ENCODE measurements around the gene EVA1C.
"Not testable (repeated sequence)": the region's sequence is repeated elsewhere in the genome, so short reads cannot be mapped to it uniquely, and the experiment has no call there.

The EVA1C gene

GRCh38 chr21:32452191-32452590, 39.7 kb downstream of the EVA1C start:
- not testable (repeated sequence) for H3K9me3 ChIP-seq (replicated peaks; ENCODE audit: low read length); H3K36me3 ChIP-seq (ENCODE audit: insufficient read depth, low read length); H3K27me3 ChIP-seq (ENCODE audit: control insufficient read depth, insufficient read depth, low read length); H3K4me2 ChIP-seq (ENCODE audit: low read length); H3K9ac ChIP-seq (ENCODE audit: low read depth, low read length); H3K4me3 ChIP-seq (ENCODE audit: low read length)
- H3K4me1 ChIP-seq (ENCODE audit: control insufficient read depth, insufficient read depth, low read length) = peaks cover 34% of the 10 kb centered on the region

- Histone ChIP-seq H3K4me2 (ENCODE audit: low read length) (no peak overlapping the region), H3K9me3 (replicated peaks; ENCODE audit: low read length) (no peaks in the 10 kb centered on the region), H3K9ac (ENCODE audit: low read depth, low read length) (no peak overlapping the region), H3K27me3 (ENCODE audit: control insufficient read depth, insufficient read depth, low read length) (no peaks in the 10 kb centered on the region), H3K4me3 (ENCODE audit: low read length) (no peak overlapping the region), H3K4me1 (ENCODE audit: control insufficient read depth, insufficient read depth, low read length) (peaks cover 38% of the 10 kb centered on the region), H3K36me3 (ENCODE audit: insufficient read depth, low read length) (peaks cover 3% of the 10 kb centered on the region)
Observed at GRCh38 chr21:32452641-32453040, 40.1 kb downstream of the EVA1C start.

GRCh38 chr21:32455548-32455947, 43.0 kb downstream of the EVA1C start:
- Histone ChIP-seq H3K4me3 (ENCODE audit: low read length) (no peak overlapping the region), H3K36me3 (ENCODE audit: insufficient read depth, low read length) (peaks cover 7% of the 10 kb centered on the region), H3K9ac (ENCODE audit: low read depth, low read length) (no peak overlapping the region), H3K4me1 (ENCODE audit: control insufficient read depth, insufficient read depth, low read length) (peaks cover 33% of the 10 kb centered on the region), H3K4me2 (ENCODE audit: low read length) (no peak overlapping the region), H3K9me3 (replicated peaks; ENCODE audit: low read length) (no peaks in the 10 kb centered on the region), H3K27me3 (ENCODE audit: control insufficient read depth, insufficient read depth, low read length) (no peaks in the 10 kb centered on the region)

GRCh38 chr21:32456497-32456918, 44.0 kb downstream of the EVA1C start:
- H3K4me2 ChIP-seq (ENCODE audit: low read length) = peak overlapping the region; percentile 47
- peak overlapping the region; percentile 47 for H3K9ac ChIP-seq (ENCODE audit: low read depth, low read length)
- H3K4me3 ChIP-seq (ENCODE audit: low read length) = no peak overlapping the region
- peaks cover 23% of the 10 kb centered on the region for H3K4me1 ChIP-seq (ENCODE audit: control insufficient read depth, insufficient read depth, low read length)
- H3K9me3 ChIP-seq (replicated peaks; ENCODE audit: low read length) = no peaks in the 10 kb centered on the region
- peaks cover 7% of the 10 kb centered on the region for H3K36me3 ChIP-seq (ENCODE audit: insufficient read depth, low read length)
- H3K27me3 ChIP-seq (ENCODE audit: control insufficient read depth, insufficient read depth, low read length) = no peaks in the 10 kb centered on the region

GRCh38 chr21:32457360-32457840, 44.9 kb downstream of the EVA1C start:
- Histone ChIP-seq H3K4me1 (ENCODE audit: control insufficient read depth, insufficient read depth, low read length) (peaks cover 22% of the 10 kb centered on the region), H3K27me3 (ENCODE audit: control insufficient read depth, insufficient read depth, low read length) (no peaks in the 10 kb centered on the region), H3K4me3 (ENCODE audit: low read length) (no peak overlapping the region), H3K9me3 (replicated peaks; ENCODE audit: low read length) (no peaks in the 10 kb centered on the region), H3K4me2 (ENCODE audit: low read length) (no peak overlapping the region), H3K9ac (ENCODE audit: low read depth, low read length) (peak overlapping the region; percentile 47), H3K36me3 (ENCODE audit: insufficient read depth, low read length) (peaks cover 4% of the 10 kb centered on the region)

GRCh38 chr21:32457962-32458361, 45.5 kb downstream of the EVA1C start:
- H3K27me3 ChIP-seq (ENCODE audit: control insufficient read depth, insufficient read depth, low read length) = no peaks in the 10 kb centered on the region
- H3K4me3 ChIP-seq (ENCODE audit: low read length) = no peak overlapping the region
- peaks cover 25% of the 10 kb centered on the region for H3K4me1 ChIP-seq (ENCODE audit: control insufficient read depth, insufficient read depth, low read length)
- no peak overlapping the region for H3K4me2 ChIP-seq (ENCODE audit: low read length)
- H3K9ac ChIP-seq (ENCODE audit: low read depth, low read length) = peak overlapping the region; percentile 47
- H3K36me3 ChIP-seq (ENCODE audit: insufficient read depth, low read length) = peaks cover 4% of the 10 kb centered on the region
- H3K9me3 ChIP-seq (replicated peaks; ENCODE audit: low read length) = no peaks in the 10 kb centered on the region

GRCh38 chr21:32459972-32460371, 47.5 kb downstream of the EVA1C start:
- Histone ChIP-seq H3K9ac (ENCODE audit: low read depth, low read length) (no peak overlapping the region), H3K4me1 (ENCODE audit: control insufficient read depth, insufficient read depth, low read length) (peaks cover 44% of the 10 kb centered on the region), H3K9me3 (replicated peaks; ENCODE audit: low read length) (no peaks in the 10 kb centered on the region), H3K4me3 (ENCODE audit: low read length) (no peak overlapping the region), H3K4me2 (ENCODE audit: low read length) (no peak overlapping the region), H3K36me3 (ENCODE audit: insufficient read depth, low read length) (peaks cover 4% of the 10 kb centered on the region), H3K27me3 (ENCODE audit: control insufficient read depth, insufficient read depth, low read length) (no peaks in the 10 kb centered on the region)

GRCh38 chr21:32461503-32461902, 49.0 kb downstream of the EVA1C start:
- H3K4me3 ChIP-seq (ENCODE audit: low read length) = no peak overlapping the region
- peaks cover 4% of the 10 kb centered on the region for H3K36me3 ChIP-seq (ENCODE audit: insufficient read depth, low read length)
- no peaks in the 10 kb centered on the region for H3K9me3 ChIP-seq (replicated peaks; ENCODE audit: low read length)
- no peak overlapping the region for H3K4me2 ChIP-seq (ENCODE audit: low read length)
- H3K4me1 ChIP-seq (ENCODE audit: control insufficient read depth, insufficient read depth, low read length) = peaks cover 43% of the 10 kb centered on the region
- no peaks in the 10 kb centered on the region for H3K27me3 ChIP-seq (ENCODE audit: control insufficient read depth, insufficient read depth, low read length)
- H3K9ac ChIP-seq (ENCODE audit: low read depth, low read length) = no peak overlapping the region

GRCh38 chr21:32462564-32462963, 50.1 kb downstream of the EVA1C start:
- H3K4me3 ChIP-seq (ENCODE audit: low read length); H3K36me3 ChIP-seq (ENCODE audit: insufficient read depth, low read length); H3K27me3 ChIP-seq (ENCODE audit: control insufficient read depth, insufficient read depth, low read length); H3K9ac ChIP-seq (ENCODE audit: low read depth, low read length); H3K9me3 ChIP-seq (replicated peaks; ENCODE audit: low read length); H3K4me2 ChIP-seq (ENCODE audit: low read length): not testable (repeated sequence)
- peaks cover 32% of the 10 kb centered on the region for H3K4me1 ChIP-seq (ENCODE audit: control insufficient read depth, insufficient read depth, low read length)

- H3K36me3 ChIP-seq (ENCODE audit: insufficient read depth, low read length) = peaks cover 4% of the 10 kb centered on the region
- H3K9ac ChIP-seq (ENCODE audit: low read depth, low read length) = peak overlapping the region; percentile 81
- peak overlapping the region; percentile 74 for H3K4me2 ChIP-seq (ENCODE audit: low read length)
- no peak overlapping the region for H3K4me3 ChIP-seq (ENCODE audit: low read length)
- H3K9me3 ChIP-seq (replicated peaks; ENCODE audit: low read length) = no peaks in the 10 kb centered on the region
- H3K27me3 ChIP-seq (ENCODE audit: control insufficient read depth, insufficient read depth, low read length) = no peaks in the 10 kb centered on the region
- H3K4me1 ChIP-seq (ENCODE audit: control insufficient read depth, insufficient read depth, low read length) = peaks cover 27% of the 10 kb centered on the region
Observed at GRCh38 chr21:32463367-32463766, 50.9 kb downstream of the EVA1C start.

GRCh38 chr21:32463889-32464300, 51.4 kb downstream of the EVA1C start:
- Histone ChIP-seq H3K9ac (ENCODE audit: low read depth, low read length) (peak overlapping the region; percentile 81), H3K27me3 (ENCODE audit: control insufficient read depth, insufficient read depth, low read length) (no peaks in the 10 kb centered on the region), H3K4me3 (ENCODE audit: low read length) (peak overlapping the region; percentile 50), H3K9me3 (replicated peaks; ENCODE audit: low read length) (no peaks in the 10 kb centered on the region), H3K4me2 (ENCODE audit: low read length) (peak overlapping the region; percentile 74), H3K4me1 (ENCODE audit: control insufficient read depth, insufficient read depth, low read length) (peaks cover 27% of the 10 kb centered on the region), H3K36me3 (ENCODE audit: insufficient read depth, low read length) (peaks cover 7% of the 10 kb centered on the region)

- Histone ChIP-seq H3K27me3 (ENCODE audit: control insufficient read depth, insufficient read depth, low read length) (no peaks in the 10 kb centered on the region), H3K9me3 (replicated peaks; ENCODE audit: low read length) (no peaks in the 10 kb centered on the region), H3K36me3 (ENCODE audit: insufficient read depth, low read length) (peaks cover 10% of the 10 kb centered on the region), H3K9ac (ENCODE audit: low read depth, low read length) (no peak overlapping the region), H3K4me1 (ENCODE audit: control insufficient read depth, insufficient read depth, low read length) (peaks cover 27% of the 10 kb centered on the region), H3K4me3 (ENCODE audit: low read length) (no peak overlapping the region), H3K4me2 (ENCODE audit: low read length) (no peak overlapping the region)
Observed at GRCh38 chr21:32467291-32467690, 54.8 kb downstream of the EVA1C start.

All from skeletal muscle satellite cell (primary cell).